ENCODE measurements around the gene ANKRD28. TPM values are rescaled to one million over a fixed set of nuclear protein-coding genes. Genes with fewer than 3 reads are reported as not detected.

ANKRD28 gene
- total RNA-seq, 1 experiment from 2014 or later: 47.5 TPM

GRCh38 chr3:15649858-15650257 lies 147.9 kb downstream of the ANKRD28 start:
- Histone ChIP-seq H3K4me3 (replicated peaks in 1 of 2; ENCODE audit: low read depth in 1 of 2, low read length in 2 of 2) (no peak overlapping the region), H3K36me3 (ENCODE audit: control insufficient read depth in 1 of 2, insufficient read depth in 2 of 2, low read length in 2 of 2) (no peaks in the 10 kb centered on the region), H3K9me3 (ENCODE audit: control insufficient read depth in 1 of 2, insufficient read depth in 1 of 2, low read depth in 1 of 2, low read length in 2 of 2) (no peaks in the 10 kb centered on the region), H3K9ac (ENCODE audit: low read length) (no peak overlapping the region), H3K79me2 (ENCODE audit: insufficient read depth, low read length) (no peaks in the 10 kb centered on the region), H3K27me3 (ENCODE audit: insufficient read depth, low read length) (no peaks in the 10 kb centered on the region), H3K9me2 (ENCODE audit: insufficient read depth) (no peaks in the 10 kb centered on the region), H4K20me1 (ENCODE audit: insufficient read depth) (no peaks in the 10 kb centered on the region), H3K4me2 (ENCODE audit: low read length) (no peak overlapping the region), H3K27ac (ENCODE audit: low read depth, low read length) (no peak overlapping the region), H3K4me1 (ENCODE audit: control insufficient read depth in 1 of 2, insufficient read depth in 2 of 2, low read length in 2 of 2) (peaks cover 29 to 38% of the 10 kb centered on the region in 2 experiments), H2AFZ (ENCODE audit: low read depth, low read length, poor library complexity, severe bottlenecking) (no peak overlapping the region)
- DNase-seq (ENCODE audit: low read depth, low spot score) (no peak), ATAC-seq (no peak)
- ChIA-PET POLR2A (no interaction called here), RAD21 (ENCODE audit: low non-redundant PET in 1 of 2, low total read pairs in 2 of 2, uncharacterized antibody in 2 of 2, unreplicated experiment in 2 of 2) (no interaction called here), CTCF (no interaction called here)
- BruUV-seq (replicated peaks): no TSS peak
- TF ChIP-seq ELF1 (IDR thresholded peaks at IDR 0.05; ENCODE audit: borderline replicate concordance, low read depth) (no peak), RAD21 (IDR thresholded peaks at IDR 0.05; ENCODE audit: low read depth) (no peak), EGR1 (IDR thresholded peaks at IDR 0.05; ENCODE audit: low read depth) (no peak)
- intact Hi-C loops (cut with micrococcal nuclease): no loop called here

GRCh38 chr3:15649341-15649740 lies 148.4 kb downstream of the ANKRD28 start:
- Histone ChIP-seq H3K27ac (ENCODE audit: low read depth, low read length) (no peak overlapping the region), H3K79me2 (ENCODE audit: insufficient read depth, low read length) (no peaks in the 10 kb centered on the region), H3K36me3 (ENCODE audit: control insufficient read depth in 1 of 2, insufficient read depth in 2 of 2, low read length in 2 of 2) (no peaks in the 10 kb centered on the region), H3K27me3 (ENCODE audit: insufficient read depth, low read length) (no peaks in the 10 kb centered on the region), H3K4me2 (ENCODE audit: low read length) (no peak overlapping the region), H4K20me1 (ENCODE audit: insufficient read depth) (no peaks in the 10 kb centered on the region), H3K9me2 (ENCODE audit: insufficient read depth) (no peaks in the 10 kb centered on the region), H3K9ac (ENCODE audit: low read length) (no peak overlapping the region), H3K4me1 (ENCODE audit: control insufficient read depth in 1 of 2, insufficient read depth in 2 of 2, low read length in 2 of 2) (peaks cover 29 to 43% of the 10 kb centered on the region in 2 experiments), H3K9me3 (ENCODE audit: control insufficient read depth in 1 of 2, insufficient read depth in 1 of 2, low read depth in 1 of 2, low read length in 2 of 2) (no peaks in the 10 kb centered on the region), H2AFZ (ENCODE audit: low read depth, low read length, poor library complexity, severe bottlenecking) (no peak overlapping the region), H3K4me3 (replicated peaks in 1 of 2; ENCODE audit: low read depth in 1 of 2, low read length in 2 of 2) (no peak overlapping the region)
- ChIA-PET POLR2A (no interaction called here), RAD21 (ENCODE audit: low non-redundant PET in 1 of 2, low total read pairs in 2 of 2, uncharacterized antibody in 2 of 2, unreplicated experiment in 2 of 2) (no interaction called here), CTCF (no interaction called here)
- TF ChIP-seq ELF1 (IDR thresholded peaks at IDR 0.05; ENCODE audit: borderline replicate concordance, low read depth) (no peak), FOSL1 (IDR thresholded peaks at IDR 0.05; ENCODE audit: low read depth) (no peak), POLR2A (IDR thresholded peaks at IDR 0.05; ENCODE audit: borderline replicate concordance, extremely low read depth, insufficient read depth, insufficient read length) (no peak), REST (IDR thresholded peaks at IDR 0.05; ENCODE audit: low read depth) (no peak), SP1 (IDR thresholded peaks at IDR 0.05; ENCODE audit: low read depth) (no peak), ZNF274 (IDR thresholded peaks at IDR 0.05; ENCODE audit: low read depth, low read length) (no peak), TCF7L2 (IDR thresholded peaks at IDR 0.05; ENCODE audit: borderline replicate concordance, extremely low read depth, insufficient read depth, insufficient read length) (no peak), SRF (IDR thresholded peaks at IDR 0.05; ENCODE audit: low read depth) (no peak), SIN3A (IDR thresholded peaks at IDR 0.05; ENCODE audit: low read depth) (no peak), EZH2 (IDR thresholded peaks at IDR 0.05) (no peak), EGR1 (IDR thresholded peaks at IDR 0.05; ENCODE audit: low read depth) (no peak), JUND (IDR thresholded peaks at IDR 0.05) (no peak), POLR2AphosphoS5 (IDR thresholded peaks at IDR 0.05; ENCODE audit: low read depth, low read length) (no peak), ZFX (IDR thresholded peaks at IDR 0.05) (no peak), YY1 (IDR thresholded peaks at IDR 0.05; ENCODE audit: extremely low read depth, insufficient replicate concordance, low read depth, low read length) (no peak)
- no TSS peak for BruUV-seq (replicated peaks)
- no peak for DNase-seq (ENCODE audit: low read depth, low spot score)
- intact Hi-C loops (cut with micrococcal nuclease): no loop called here
- ATAC-seq: no peak
